Measurements from ENCODE around the gene FGFBP1. TPM values are rescaled to one million over a fixed set of nuclear protein-coding genes. Genes with fewer than 3 reads are reported as not detected.

The FGFBP1 gene
- polyA plus RNA-seq, 1 experiment, result not detected

DNA sequence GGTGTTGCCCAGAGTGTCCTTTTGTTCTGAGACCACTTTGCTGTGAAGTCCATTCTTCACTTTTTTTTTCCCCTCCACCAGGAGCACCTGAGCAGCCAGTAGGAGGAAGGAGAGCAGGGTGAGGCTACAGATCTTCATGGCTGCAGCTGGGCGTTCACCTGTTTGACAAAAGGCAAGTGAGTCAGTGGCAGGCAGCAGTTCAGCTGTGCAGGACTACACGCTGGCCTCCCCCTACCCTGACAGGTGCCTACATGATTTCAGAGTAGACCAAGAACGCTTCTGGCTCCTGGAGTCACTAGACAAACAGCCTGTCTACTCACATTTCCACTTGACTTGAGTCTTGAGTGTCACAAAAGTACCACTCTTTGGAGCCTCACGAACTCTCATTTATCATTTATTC is 2.0 kb downstream of the FGFBP1 start:
- ChIA-PET POLR2A (no interaction called here), CTCF (interaction anchor here (1.1 to 3.6 kb wide), 2 partner anchors 20 to 54 kb away, joined by 4 to 14 read pairs; no protein-coding TSS in a partner anchor)
- Histone ChIP-seq H3K27me3 (ENCODE audit: control insufficient read depth, insufficient read depth, low read length) (peaks cover 41% of the 10 kb centered on the region), H3K4me3 (ENCODE audit: low read depth, low read length) (no peak overlapping the region), H3K27ac (ENCODE audit: low read depth, low read length) (no peak overlapping the region), H3K9me3 (ENCODE audit: control insufficient read depth, insufficient read depth, low read length) (no peaks in the 10 kb centered on the region)
- DNase-seq (ENCODE audit: low read depth, low spot score), result no peak
- TF ChIP-seq, protein P1, sequence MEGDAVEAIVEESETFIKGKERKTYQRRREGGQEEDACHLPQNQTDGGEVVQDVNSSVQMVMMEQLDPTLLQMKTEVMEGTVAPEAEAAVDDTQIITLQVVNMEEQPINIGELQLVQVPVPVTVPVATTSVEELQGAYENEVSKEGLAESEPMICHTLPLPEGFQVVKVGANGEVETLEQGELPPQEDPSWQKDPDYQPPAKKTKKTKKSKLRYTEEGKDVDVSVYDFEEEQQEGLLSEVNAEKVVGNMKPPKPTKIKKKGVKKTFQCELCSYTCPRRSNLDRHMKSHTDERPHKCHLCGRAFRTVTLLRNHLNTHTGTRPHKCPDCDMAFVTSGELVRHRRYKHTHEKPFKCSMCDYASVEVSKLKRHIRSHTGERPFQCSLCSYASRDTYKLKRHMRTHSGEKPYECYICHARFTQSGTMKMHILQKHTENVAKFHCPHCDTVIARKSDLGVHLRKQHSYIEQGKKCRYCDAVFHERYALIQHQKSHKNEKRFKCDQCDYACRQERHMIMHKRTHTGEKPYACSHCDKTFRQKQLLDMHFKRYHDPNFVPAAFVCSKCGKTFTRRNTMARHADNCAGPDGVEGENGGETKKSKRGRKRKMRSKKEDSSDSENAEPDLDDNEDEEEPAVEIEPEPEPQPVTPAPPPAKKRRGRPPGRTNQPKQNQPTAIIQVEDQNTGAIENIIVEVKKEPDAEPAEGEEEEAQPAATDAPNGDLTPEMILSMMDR (IDR thresholded peaks at IDR 0.05; ENCODE audit: low read depth, low read length), result no peak

DNA sequence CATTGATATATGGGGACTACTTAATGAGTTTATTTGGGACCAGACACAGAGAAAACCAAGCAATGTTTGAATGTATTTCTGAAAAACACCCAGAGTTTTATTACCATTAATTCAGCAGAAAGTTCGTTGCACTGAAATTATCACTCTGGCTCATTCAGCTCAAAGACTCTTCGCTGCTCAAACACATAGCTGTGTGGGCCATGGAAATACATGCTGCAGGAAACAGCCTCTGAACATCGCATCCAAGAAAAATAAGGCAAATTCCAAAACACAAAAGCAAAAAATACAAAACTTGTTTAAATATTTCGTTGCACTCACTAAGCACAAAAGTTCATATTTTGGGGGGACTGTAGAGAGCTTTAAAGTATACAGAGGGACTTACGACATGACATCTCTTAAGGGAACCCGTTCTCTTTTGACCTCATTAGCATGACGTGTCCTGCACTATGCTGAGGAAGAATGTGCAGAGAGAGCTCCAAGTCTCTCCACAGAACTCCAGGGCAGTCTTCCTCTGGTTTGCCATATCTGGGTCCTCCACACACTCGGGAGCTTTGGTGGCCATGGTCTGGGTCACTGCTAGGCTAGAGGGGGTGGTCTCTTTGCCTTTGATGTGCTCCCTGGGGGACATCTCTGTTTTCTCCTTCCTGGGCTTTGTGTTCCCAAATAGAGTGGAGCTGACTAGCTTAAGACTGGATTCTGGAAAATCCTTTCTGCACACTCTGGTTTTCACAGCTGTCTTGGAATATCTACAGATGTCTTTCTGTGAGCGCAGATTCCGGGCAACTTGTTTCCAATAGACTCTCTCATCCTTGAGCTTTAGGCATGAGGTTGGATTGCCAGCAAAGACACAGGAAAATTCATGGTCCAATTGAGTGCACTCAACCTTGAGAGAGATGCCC is 2.8 kb downstream of the FGFBP1 start:
- TF ChIP-seq, protein P1 (IDR thresholded peaks at IDR 0.05; ENCODE audit: low read depth, low read length), result no peak
- H3K27me3 ChIP-seq (ENCODE audit: control insufficient read depth, insufficient read depth, low read length), result peaks cover 38% of the 10 kb centered on the region
- H3K27ac ChIP-seq (ENCODE audit: low read depth, low read length), result no peak overlapping the region
- no peak for DNase-seq (ENCODE audit: low read depth, low spot score)
- ChIA-PET POLR2A (no interaction called here), CTCF (interaction anchor here (1.1 to 3.6 kb wide), 2 partner anchors 20 to 53 kb away, joined by 4 to 14 read pairs; no protein-coding TSS in a partner anchor)
- H3K4me3 ChIP-seq (ENCODE audit: low read depth, low read length), result no peak overlapping the region
- H3K9me3 ChIP-seq (ENCODE audit: control insufficient read depth, insufficient read depth, low read length), result no peaks in the 10 kb centered on the region

DNA sequence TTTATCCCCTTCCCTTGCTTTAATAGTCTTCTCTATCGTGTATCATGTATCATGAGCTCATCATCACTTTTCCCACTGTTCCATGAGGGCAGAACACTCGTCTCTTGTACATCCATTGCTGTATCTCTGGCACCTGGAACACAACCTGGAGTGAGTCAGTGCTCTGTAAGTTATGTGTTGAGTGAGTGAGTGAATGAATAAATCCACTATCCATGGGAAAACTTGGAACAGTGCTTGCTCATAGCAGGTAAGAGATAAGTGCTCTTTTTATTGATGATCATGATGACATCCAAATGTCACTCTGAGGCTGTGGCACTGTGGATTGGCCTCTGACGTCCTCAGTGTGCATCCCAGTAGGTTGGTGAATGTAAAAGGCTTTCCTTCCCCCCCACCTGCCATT is 4.3 kb downstream of the FGFBP1 start:
- Histone ChIP-seq H3K9me3 (ENCODE audit: control insufficient read depth, insufficient read depth, low read length) (no peaks in the 10 kb centered on the region), H3K4me3 (ENCODE audit: low read depth, low read length) (no peak overlapping the region), H3K27me3 (ENCODE audit: control insufficient read depth, insufficient read depth, low read length) (peaks cover 41% of the 10 kb centered on the region), H3K27ac (ENCODE audit: low read depth, low read length) (no peak overlapping the region)
- no peak for DNase-seq (ENCODE audit: low read depth, low spot score)
- CTCF ChIA-PET, result no interaction called here
- POLR2A ChIA-PET, result no interaction called here
- TF ChIP-seq, protein P1 (IDR thresholded peaks at IDR 0.05; ENCODE audit: low read depth, low read length), result no peak

DNA sequence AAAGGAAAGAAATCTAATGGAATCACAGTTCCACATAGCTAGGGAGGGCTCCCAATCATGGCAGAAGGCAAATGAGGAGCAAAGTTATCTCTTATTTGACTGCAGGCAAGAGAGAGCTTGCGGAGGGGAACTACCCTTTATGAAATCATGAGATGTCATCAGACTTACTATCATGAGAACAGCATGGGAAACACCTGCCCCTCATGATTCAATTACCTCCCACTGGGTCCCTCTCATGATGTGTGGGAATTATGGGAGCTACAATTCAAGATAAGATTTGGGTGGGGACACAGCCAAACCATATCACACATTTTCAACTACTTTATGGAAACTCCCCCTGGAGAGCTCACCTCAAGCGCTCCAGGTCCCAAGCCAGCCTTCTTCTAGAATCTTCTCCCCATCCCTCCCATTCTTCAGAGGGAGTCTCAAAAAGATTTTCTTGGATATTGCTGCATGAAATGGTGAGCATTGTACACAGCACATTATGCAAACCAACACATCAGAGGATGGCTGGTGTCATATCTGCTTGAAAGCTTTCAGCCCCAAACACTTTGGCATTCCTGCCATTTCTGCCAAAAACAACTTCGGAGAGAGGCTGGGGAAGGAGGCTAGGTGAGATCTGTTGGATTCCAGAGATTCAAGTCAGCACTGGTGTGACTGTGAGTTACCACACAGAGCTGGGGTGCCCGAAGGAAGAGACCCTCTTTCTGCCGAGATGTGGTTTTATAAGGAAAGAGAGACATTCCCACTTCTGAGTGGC is 6.9 kb downstream of the FGFBP1 start:
- ChIA-PET POLR2A (no interaction called here), CTCF (interaction anchor here (1.6 kb wide), 1 partner anchor 24 kb away, joined by 8 read pairs; no protein-coding TSS in a partner anchor)
- no peak for DNase-seq (ENCODE audit: low read depth, low spot score)
- no peak overlapping the region for H3K4me3 ChIP-seq (ENCODE audit: low read depth, low read length)
- H3K9me3 ChIP-seq (ENCODE audit: control insufficient read depth, insufficient read depth, low read length), result no peaks in the 10 kb centered on the region
- H3K27ac ChIP-seq (ENCODE audit: low read depth, low read length), result no peak overlapping the region
- TF ChIP-seq, protein P1 (IDR thresholded peaks at IDR 0.05; ENCODE audit: low read depth, low read length), result no peak
- H3K27me3 ChIP-seq (ENCODE audit: control insufficient read depth, insufficient read depth, low read length), result peaks cover 36% of the 10 kb centered on the region

Data from AG04450 (cell line).